Amygdala (tissue), 56 donors: Measurements from ENCODE around the gene SPATA32.

ENCODE experiments used
- DNase-seq, 56 donors: peaks; one replicate each; lab custom pipeline; 2025; lab: John Stamatoyannopoulos, UW

The SPATA32 gene

DNA sequence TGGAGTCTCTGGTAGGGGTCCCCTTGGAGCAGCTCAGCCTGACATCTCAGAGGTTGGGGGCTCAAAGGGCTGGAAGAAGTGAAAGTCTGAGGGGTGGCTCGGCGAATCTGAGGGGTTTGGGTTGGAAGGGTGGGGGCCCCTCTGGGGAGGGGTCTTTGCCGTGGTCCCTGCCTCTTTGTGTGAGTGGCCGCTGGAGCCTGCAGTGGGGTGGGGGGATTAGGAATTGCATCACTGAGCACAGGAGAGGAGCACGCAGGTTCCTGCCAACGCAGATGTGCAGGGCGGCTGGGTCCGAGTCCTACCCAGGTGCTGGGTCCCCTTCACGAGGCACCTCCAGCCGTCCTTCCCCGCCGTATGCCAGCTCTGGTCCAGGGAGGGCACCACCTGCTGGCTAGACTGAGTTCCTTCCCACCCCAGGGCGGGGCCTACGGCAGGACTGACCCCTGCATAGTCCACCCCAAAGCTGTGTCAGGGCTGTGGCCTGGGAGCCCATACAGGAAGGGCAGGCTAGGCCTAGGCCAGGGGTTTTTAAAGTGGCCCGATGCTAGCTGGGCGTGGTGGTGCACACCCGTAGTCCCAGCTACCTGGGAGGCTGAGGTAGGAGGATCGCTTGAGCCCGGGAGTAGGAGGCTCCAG, 30.3 kb downstream of the SPATA32 start:
- DNase-seq = no peak

DNA sequence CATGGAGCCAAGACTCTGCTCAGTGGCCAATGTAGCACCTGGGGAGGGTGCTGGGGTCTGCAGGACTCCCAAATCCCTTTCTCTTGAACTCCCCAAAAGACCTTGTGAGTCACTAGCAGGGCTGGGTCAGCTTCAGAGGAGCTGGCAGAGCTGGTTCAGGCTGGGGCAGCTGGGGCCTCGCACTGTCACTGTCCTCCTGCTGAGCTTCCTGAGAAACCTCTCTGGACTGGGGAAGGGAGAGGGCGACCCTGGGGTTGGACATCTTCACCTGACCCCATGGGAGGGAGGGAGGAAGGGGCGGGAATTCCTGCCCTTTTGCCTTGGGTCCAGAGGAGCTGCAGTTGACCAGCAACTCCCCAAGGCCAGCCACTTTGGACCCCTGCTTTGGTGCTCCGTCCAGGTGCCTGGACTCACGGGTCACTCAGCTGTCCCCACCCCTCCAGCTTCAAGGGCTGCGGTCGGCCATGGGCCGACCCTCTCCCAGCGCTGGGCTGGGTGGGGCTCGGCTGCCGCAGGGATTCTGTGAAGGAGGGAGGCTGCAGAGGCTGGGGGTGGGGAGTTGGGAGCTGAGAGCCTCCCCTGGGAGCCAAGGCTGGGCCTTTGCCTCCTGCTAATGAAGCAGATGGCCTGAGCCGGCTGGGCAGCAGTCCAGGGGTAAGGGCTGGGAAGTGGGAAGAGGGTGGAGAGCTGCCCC, 31.0 kb downstream of the SPATA32 start:
- no peak for DNase-seq

DNA sequence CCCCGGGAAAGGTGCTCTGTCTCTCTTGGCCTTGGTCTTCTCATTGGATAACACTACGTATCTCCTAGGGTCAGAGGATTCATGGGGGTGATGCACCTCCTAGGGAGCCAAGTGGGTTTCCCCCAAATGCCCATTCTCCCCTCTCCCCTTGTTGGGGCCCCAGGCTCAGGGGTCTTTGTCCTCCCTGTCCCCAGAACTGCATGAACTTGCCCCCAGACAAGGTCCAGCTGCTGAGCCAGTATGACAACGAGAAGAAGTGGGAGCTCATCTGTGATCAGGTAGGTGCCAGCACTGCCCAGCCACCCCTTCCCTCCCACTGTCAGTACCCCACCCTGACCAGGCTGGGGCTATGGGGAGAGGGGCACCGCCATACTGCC, 31.5 kb downstream of the SPATA32 start:
- no peak for DNase-seq

DNA sequence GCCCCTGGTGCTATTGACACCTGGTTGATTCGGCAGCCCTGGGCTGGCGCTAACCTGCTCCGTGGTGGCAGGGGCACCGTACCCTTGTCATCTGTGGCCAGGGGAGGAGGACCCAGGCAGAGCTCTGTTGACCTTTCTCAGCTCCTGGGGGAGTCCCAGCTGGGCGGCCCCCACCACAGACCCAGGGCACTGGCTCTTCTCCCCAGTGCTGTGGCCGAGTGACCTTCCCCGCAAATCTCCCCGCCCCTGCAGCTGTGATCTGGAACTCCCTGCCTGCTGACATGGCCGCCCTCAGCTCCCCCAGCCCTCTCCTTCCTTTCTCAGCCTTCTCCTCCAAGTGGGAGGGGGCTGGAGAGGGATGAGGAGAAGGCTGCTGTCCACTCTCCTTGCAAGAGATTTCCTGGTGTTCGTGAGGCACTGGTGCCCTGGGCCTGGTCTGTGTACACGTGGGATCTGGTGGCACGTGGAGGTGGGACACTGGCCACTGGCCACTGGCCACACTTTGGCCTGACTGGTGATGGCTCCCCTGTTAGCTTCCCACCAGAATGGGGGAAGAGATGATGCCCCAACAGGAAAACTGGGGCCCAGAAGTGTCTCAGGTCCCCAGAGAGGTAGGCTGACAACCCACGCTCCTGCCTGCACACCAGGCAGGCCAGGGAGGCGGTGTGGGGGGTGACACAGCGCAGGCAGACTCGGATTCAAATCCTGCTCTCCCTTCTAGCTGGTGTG, 32.0 kb downstream of the SPATA32 start:
- no peak for DNase-seq

DNA sequence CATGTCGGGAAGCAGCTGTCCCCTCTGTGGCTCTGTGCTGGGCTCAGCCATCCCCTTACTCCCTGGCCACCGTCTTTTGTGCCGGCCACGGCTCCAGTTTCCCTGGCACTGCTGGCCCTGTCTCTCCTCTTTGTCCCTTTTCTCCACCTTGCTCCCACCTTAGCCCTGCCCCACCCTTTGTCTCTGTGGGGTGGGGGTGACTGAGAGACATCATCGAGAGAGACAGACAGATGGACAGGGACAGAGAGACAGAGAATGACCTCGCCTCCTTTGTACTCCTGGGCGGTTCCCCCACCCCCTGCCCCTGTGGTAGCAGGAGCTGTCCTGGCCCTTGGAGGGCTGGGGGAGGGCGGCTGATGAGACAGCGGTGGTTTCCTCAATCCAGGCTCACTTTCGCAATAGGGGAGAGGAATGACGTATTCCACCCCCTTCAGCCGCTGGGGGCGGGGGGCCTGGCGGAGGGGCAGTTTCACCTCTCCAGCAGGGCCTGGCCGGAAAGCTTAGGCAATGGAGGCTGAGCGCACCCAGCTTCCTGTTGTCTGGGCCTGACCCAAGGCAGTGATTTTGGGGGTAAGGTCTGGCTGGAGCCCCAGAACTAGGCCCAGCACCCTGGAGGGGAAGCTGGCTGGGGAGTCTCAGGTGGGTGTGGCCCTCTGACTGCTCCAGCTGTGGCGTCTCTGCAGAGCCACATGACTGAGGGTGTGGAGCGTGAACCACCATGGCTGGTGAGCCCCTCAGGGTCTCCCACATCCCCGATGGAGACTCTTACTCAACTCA, 32.9 kb downstream of the SPATA32 start:
- peak in 34 of 56 donors; percentile 14 to 64 (median 41) for DNase-seq

DNA sequence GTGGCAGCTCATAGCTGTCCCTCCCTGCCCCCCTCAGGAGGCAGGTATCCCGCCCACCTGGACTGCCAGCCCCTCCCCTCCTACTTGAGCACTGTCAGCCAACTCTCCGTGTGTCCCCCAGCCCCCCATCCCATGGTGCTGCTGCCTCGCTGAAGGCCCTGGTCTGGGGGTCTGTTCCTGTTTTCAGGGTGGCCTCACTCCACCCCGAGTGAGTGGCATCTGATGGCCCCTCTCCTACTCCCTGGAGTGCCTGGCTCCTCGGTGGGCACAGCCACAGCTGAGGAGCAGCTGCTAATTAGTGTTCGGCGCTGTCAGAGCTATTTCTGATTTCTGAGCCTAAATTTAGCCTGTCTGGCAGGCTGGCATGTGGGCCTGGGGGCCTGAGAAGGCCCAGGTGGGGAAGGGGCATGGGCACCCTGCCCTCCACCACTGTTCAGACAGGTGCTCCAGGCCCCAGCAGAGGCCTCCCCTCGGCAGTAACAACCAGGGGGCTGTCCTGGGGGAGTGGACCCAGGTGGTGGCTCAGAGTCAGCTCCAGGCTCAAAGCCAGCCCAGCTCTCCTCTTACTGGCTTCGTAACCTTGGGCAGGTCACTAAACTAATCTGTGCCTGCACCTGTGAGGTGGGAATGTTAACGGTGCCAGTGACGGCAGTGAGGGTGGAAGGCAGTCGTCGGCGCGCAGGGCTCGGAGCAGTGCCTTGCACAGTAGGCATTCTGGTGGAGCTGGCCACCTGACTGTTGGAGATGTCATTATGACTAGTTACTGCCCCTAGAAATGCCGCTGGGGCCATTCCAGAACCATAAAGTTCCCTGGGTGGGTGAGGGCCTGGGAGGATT, 33.8 kb downstream of the SPATA32 start:
- DNase-seq = no peak

DNA sequence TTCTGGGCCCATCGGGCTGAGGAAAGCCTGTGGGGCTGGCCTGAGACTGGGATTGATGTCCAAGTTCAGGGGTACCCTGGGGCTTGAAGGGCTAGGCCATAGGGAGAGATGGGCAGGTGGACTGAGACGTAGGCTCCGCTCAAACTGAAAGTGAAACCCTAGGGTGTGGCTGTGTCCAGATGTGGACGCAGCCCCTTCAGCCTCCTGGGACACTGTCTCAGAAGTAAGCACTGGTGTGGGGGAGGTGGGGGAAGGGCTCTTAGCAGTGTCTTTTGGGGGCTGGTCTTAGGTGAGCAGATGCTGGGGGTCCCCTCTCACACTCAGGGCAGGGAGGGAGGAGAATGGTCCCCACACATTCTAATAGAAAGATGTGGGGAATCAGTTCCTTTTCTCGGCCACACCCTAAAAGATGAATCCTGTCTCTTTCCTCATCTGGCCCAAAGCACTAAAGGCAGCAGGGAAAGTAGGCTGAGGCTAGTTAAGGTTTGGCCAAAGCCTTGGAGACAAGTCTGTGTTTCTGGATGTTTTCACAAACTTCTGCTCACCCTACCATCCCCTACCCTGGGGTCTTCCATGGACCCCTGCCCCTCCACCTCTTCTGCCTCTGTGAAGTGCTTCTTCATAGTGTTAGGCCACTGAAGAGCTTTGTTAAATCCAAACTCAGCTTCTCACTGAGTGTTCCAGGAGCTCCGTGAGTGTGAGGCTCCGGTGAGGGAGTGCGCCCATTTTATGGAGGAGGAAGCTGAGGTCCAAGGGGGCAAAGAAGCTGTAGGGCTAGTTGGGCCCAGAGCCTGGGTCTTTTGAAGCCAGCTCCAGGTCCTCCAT, 34.6 kb downstream of the SPATA32 start:
- no peak for DNase-seq

DNA sequence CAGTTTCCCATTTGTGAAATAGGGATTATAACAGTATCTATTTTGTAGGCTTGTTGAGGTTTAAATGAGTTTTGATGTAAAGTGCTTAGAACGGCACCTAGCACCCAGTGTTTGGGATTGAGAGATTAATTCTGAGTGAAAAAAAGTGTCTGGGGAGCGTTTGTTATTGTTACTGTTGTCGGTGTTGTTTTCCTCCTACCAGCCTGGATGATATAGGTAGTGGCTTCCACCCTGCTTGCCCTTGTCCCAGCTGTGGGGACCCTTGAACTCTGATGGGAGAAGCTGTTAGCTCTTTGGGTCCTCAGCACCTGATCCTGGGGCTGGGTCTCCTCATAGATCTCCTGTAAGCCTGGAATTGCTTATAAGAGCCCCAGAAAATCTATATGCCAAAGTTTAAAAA, 35.3 kb downstream of the SPATA32 start:
- no peak for DNase-seq

DNA sequence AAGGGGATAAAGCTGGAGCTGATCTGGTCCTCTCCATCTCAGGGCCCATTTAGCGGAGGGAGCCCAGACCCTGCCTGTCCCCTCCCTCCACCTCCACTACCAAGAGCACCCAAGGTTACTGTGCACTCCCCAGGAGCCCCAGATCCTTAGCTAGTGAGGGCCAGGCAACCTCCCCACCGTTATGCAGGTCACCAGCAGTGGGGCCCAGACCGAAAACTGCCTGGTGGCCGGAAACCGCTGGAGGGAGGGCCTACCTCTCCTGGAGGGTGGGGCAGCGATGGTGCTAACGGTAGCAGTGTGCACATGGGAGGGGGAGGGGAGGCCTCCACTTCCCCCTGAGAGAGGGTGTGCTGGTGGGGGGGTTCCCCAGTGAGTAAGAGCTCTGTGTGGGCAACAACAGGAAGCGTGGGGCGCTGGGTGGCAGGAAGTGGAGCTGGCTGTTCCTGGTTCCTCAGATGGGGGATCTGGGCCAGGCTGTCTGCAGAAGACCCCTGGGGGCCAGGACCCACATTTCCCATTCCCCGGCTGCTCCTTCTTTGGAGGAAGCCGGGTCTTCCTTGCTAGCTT, 35.8 kb downstream of the SPATA32 start:
- DNase-seq = peak in 33 of 56 donors; percentile 13 to 62 (median 38)

DNA sequence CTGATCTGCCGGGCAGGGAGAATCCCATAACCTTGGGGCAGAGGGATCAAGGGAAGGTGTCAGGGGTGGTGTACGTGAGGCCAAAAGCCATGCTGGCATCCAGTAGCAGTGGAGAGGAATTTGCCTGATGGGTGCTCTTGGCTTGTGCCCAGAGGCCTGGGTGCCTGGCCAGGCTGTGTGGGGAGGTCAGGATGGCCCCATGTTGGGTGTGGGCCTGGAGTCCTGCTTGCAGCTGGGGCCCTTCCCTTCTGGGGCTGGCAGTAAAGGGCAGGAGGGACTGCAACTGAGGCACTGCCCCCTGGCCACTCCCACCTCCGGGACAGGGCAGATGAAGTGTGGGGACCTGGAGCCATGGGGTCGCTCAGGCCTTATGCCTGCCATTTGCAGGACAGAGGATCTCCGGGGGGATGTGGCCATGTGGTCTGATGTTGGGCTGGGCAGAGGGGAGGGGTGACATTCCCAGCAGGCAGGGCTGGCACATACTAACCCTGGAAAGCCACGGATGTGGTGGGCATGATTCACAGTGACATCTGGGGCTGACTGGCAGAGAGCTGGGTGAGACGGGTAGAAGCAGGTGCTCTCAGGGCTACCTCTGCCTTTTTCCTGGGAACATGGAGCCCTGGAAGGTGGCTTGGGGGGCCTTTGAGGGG, 36.7 kb downstream of the SPATA32 start:
- no peak for DNase-seq

DNA sequence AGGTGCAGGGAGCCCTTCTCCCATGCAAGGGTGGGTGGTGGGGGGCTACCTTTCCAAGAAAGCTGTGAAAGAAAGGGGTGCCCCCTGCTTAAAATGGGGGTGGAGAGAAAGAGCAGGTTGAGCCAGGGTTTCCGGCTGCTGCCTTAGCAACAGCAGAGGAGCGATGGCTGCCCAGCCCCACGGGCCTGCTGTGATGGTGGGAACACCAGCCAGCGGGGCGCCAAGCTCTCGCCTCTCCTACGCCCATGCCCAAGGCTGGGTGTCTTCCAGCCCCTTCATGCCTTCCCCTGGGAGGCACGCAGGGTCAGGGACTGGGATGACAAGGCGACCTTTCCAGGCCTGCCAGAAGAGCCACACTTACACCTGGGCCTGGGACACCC, 37.2 kb downstream of the SPATA32 start:
- DNase-seq = no peak

DNA sequence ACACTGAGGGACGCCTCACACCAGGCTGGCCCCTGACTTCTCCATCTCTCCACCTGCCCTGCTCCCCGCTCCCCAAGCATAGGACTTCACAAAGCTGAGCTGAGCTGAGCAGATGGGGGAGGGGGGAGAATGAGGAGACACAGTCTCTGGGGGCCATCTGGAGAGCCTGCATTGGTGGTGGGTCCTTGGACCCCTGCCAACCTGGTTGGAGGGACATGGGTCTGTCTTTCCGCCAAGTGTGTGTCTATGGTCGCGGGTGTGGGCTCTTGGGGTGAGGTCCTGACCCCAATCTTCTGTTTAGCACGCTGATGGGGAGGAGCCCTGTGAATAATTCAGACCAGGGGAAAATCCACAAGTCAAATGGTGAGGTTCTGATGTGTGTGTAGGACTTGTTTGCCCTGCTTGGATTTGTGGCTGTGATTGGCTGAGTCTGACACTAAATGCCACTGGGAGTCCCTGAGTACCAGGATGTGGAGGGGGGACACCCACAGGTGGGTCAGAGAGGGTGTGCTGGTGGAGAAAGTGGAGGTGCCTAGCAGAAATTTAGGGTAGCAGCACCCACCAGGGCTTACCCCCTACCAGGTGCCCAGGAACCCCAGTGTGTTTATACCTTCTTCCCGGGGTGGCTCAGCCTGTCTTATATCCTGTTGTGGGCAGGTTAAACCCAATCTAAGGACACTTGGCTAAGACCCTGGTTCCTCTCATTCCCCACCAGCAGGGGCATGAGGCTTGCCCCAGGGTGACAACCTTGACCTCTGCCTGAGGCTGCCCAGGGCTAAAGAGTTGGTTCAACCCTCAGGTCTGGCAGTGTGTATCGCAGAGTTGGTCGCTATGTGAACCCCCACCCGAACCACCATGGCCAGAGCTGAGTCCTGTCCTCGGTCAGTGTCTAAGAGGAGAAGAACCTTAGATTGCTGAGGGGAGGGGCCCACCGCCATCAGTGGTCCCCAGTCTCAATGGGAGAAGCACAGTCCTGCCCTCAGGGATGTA, 38.1 kb downstream of the SPATA32 start:
- DNase-seq = no peak

DNA sequence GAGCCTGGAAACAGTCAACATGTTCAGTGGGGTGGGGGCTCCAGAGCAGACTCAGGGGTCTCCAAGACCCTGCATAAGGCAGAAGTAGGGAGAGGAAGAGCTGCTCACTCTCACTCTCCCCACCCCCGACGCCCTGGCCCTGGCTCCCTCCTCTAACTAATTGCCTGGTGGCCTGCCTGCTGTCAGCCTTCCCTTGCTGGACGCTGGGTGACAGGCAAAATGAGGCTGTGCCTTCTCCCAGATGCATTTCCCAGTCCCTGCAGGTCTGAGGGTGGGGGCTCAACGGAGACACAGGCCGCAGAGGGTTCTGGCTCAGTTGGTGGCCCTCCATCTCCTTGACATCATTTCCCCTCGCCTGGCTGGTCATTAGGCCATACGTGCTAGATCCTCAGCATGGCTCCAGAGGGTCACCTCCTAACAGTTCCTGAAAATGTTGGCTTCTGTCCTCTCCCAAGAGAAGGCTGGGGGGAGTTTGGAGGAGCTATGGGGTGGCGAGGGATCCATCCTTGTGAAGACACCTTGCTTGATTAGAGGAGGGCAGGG, 38.8 kb downstream of the SPATA32 start:
- no peak for DNase-seq

DNA sequence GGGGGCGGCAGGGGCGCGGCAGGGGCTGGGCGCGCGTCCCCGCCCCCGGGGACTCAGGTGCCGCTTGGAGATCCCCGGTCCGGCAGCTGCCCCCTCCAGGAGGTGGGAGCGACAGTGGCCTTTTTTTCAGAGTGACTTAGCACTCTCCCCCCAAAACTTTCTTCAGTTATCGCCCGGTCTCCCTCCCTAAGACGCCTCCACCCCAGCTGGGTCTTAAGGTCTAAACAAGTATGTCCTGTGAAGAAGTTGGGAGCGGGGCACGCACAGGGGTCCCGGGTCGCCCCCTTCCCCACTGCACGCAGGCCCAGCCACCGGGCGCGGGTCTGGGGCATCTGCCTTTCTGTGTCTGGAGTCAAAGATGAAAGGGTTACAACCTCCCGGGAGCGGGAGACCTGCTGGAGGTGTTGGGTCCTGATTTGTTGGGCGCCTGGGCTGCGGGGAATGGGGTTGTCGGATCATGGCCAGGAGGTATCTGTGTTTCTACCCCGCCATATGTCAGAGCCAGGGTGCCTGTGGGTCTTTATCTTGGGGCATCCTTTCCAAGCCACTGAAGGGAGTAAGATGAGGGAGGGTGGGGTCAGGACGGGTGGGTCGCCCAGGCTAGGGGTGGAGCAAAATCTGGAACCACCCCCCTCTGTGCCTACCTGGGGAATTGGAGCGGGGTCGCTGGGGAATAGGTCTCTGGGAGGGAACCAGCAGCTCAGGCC, 39.5 kb downstream of the SPATA32 start:
- no peak for DNase-seq

DNA sequence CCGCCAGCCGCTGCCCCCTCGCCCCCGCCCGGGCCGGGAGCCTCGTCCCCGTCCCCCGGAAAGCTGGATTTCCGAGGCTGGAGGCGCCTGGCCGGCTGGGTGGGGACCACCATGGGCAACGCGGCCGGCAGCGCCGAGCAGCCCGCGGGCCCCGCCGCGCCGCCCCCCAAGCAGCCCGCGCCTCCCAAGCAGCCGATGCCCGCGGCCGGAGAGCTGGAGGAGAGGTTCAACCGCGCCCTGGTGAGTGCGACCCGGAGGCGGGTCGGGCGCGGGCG, 39.9 kb downstream of the SPATA32 start:
- no peak for DNase-seq
